Measurements from ENCODE around the gene CCDC14. TPM values are rescaled to one million over a fixed set of nuclear protein-coding genes. Genes with fewer than 3 reads are reported as not detected.

CCDC14 gene
- total and polyA plus RNA-seq, 3 experiments from 2014 or later = 9.5 to 36.0 (median 31.6) TPM

Other genes starting within 250 kb of the CCDC14 start
- under 1 TPM in 1 of 2 experiments, not detected in 1; 0.09 TPM for gene MYLK, start 76.9 kb downstream of the CCDC14 start, total RNA-seq
- 0.10 TPM for gene MYLK, start 76.9 kb downstream of the CCDC14 start, polyA plus RNA-seq
- gene ROPN1, start 30.9 kb upstream of the CCDC14 start, total RNA-seq = not detected
- not detected for gene ROPN1, start 30.9 kb upstream of the CCDC14 start, polyA plus RNA-seq
- gene KALRN, start 72.1 kb upstream of the CCDC14 start, total RNA-seq = 1 to 10 TPM; 5.1 to 5.4 TPM
- gene KALRN, start 72.1 kb upstream of the CCDC14 start, polyA plus RNA-seq = 2.6 TPM

Data from CD8-positive, alpha-beta memory T cell (primary cell).